ENCODE data around the gene PINK1. TPM values are rescaled to one million over a fixed set of nuclear protein-coding genes. Genes with fewer than 3 reads are reported as not detected.

Gene PINK1
- total and polyA plus RNA-seq, 2 donors (not counting 1 experiment from before 2014, with no cell fraction given), result 51.9 to 106 TPM

- no peak for DNase-seq (ENCODE audit: low read depth in 2 of 2)
- TF ChIP-seq EZH2 (IDR thresholded peaks at IDR 0.05; ENCODE audit: low read length, missing control alignments), result no peak
- TF ChIP-seq, protein P1, sequence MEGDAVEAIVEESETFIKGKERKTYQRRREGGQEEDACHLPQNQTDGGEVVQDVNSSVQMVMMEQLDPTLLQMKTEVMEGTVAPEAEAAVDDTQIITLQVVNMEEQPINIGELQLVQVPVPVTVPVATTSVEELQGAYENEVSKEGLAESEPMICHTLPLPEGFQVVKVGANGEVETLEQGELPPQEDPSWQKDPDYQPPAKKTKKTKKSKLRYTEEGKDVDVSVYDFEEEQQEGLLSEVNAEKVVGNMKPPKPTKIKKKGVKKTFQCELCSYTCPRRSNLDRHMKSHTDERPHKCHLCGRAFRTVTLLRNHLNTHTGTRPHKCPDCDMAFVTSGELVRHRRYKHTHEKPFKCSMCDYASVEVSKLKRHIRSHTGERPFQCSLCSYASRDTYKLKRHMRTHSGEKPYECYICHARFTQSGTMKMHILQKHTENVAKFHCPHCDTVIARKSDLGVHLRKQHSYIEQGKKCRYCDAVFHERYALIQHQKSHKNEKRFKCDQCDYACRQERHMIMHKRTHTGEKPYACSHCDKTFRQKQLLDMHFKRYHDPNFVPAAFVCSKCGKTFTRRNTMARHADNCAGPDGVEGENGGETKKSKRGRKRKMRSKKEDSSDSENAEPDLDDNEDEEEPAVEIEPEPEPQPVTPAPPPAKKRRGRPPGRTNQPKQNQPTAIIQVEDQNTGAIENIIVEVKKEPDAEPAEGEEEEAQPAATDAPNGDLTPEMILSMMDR (conservative IDR thresholded peaks at IDR 0.05 in 1 of 2, IDR thresholded peaks at IDR 0.05 in 1 of 2; ENCODE audit: low read depth in 1 of 2, low read length in 2 of 2), result no peak
- Histone ChIP-seq H4K20me1 (ENCODE audit: control insufficient read depth, extremely low read depth, insufficient read depth, low read length) (no peaks in the 10 kb centered on the region), H3K4me3 (replicated peaks in 1 of 4; ENCODE audit: control extremely low read depth in 1 of 4, insufficient read depth in 1 of 4, low read depth in 3 of 4, low read length in 4 of 4) (no peak overlapping the region), H3K36me3 (ENCODE audit: control insufficient read depth, insufficient read depth, low read length) (no peaks in the 10 kb centered on the region), H3K4me1 (ENCODE audit: control insufficient read depth, extremely low read depth, insufficient read depth, low read length) (no peaks in the 10 kb centered on the region), H2AFZ (ENCODE audit: low read length) (no peak overlapping the region), H3K79me2 (ENCODE audit: control insufficient read depth, insufficient read depth, low read length) (peaks cover under 1% of the 10 kb centered on the region), H3K4me2 (ENCODE audit: extremely low read depth, insufficient read depth, low read length) (no peak overlapping the region), H3K27ac (ENCODE audit: insufficient read depth, low read length) (no peak overlapping the region), H3K9ac (ENCODE audit: insufficient read depth, low read length) (no peak overlapping the region), H3K9me3 (ENCODE audit: control insufficient read depth, insufficient read depth, low read depth, low read length) (no peaks in the 10 kb centered on the region), H3K27me3 (ENCODE audit: control insufficient read depth, insufficient read depth, low read length) (no peaks in the 10 kb centered on the region)
Measured at GRCh38 chr1:20666146-20666545, 32.9 kb downstream of the PINK1 start.

- Histone ChIP-seq H3K36me3 (ENCODE audit: control insufficient read depth, insufficient read depth, low read length) (no peaks in the 10 kb centered on the region), H3K4me2 (ENCODE audit: extremely low read depth, insufficient read depth, low read length) (no peak overlapping the region), H2AFZ (ENCODE audit: low read length) (no peak overlapping the region), H3K9me3 (ENCODE audit: control insufficient read depth, insufficient read depth, low read depth, low read length) (no peaks in the 10 kb centered on the region), H3K79me2 (ENCODE audit: control insufficient read depth, insufficient read depth, low read length) (no peaks in the 10 kb centered on the region), H3K9ac (ENCODE audit: insufficient read depth, low read length) (no peak overlapping the region), H3K27ac (ENCODE audit: insufficient read depth, low read length) (no peak overlapping the region), H3K4me3 (replicated peaks in 1 of 4; ENCODE audit: control extremely low read depth in 1 of 4, insufficient read depth in 1 of 4, low read depth in 3 of 4, low read length in 4 of 4) (no peak overlapping the region), H4K20me1 (ENCODE audit: control insufficient read depth, extremely low read depth, insufficient read depth, low read length) (no peaks in the 10 kb centered on the region), H3K4me1 (ENCODE audit: control insufficient read depth, extremely low read depth, insufficient read depth, low read length) (no peaks in the 10 kb centered on the region), H3K27me3 (ENCODE audit: control insufficient read depth, insufficient read depth, low read length) (no peaks in the 10 kb centered on the region)
- DNase-seq (ENCODE audit: low read depth in 2 of 2), result peak in 1 of 2 donors; percentile 6
- TF ChIP-seq, protein P1 (conservative IDR thresholded peaks at IDR 0.05 in 1 of 2, IDR thresholded peaks at IDR 0.05 in 1 of 2; ENCODE audit: low read depth in 1 of 2, low read length in 2 of 2), result no peak
- no peak for TF ChIP-seq EZH2 (IDR thresholded peaks at IDR 0.05; ENCODE audit: low read length, missing control alignments)
Measured at GRCh38 chr1:20666804-20667203, 33.5 kb downstream of the PINK1 start.

GRCh38 chr1:20668581-20668980 is 35.3 kb downstream of the PINK1 start:
- H3K79me2 ChIP-seq (ENCODE audit: control insufficient read depth, insufficient read depth, low read length), result no peaks in the 10 kb centered on the region
- H3K4me1 ChIP-seq (ENCODE audit: control insufficient read depth, extremely low read depth, insufficient read depth, low read length), result no peaks in the 10 kb centered on the region
- H3K27me3 ChIP-seq (ENCODE audit: control insufficient read depth, insufficient read depth, low read length), result no peaks in the 10 kb centered on the region
- no peak overlapping the region for H2AFZ ChIP-seq (ENCODE audit: low read length)
- no peak overlapping the region for H3K4me2 ChIP-seq (ENCODE audit: extremely low read depth, insufficient read depth, low read length)
- no peaks in the 10 kb centered on the region for H3K36me3 ChIP-seq (ENCODE audit: control insufficient read depth, insufficient read depth, low read length)
- H3K4me3 ChIP-seq (replicated peaks in 1 of 4; ENCODE audit: control extremely low read depth in 1 of 4, insufficient read depth in 1 of 4, low read depth in 3 of 4, low read length in 4 of 4), result no peak overlapping the region
- H4K20me1 ChIP-seq (ENCODE audit: control insufficient read depth, extremely low read depth, insufficient read depth, low read length), result no peaks in the 10 kb centered on the region
- DNase-seq (ENCODE audit: low read depth in 2 of 2), result no peak
- no peak for TF ChIP-seq EZH2 (IDR thresholded peaks at IDR 0.05; ENCODE audit: low read length, missing control alignments)
- no peak overlapping the region for H3K27ac ChIP-seq (ENCODE audit: insufficient read depth, low read length)
- no peaks in the 10 kb centered on the region for H3K9me3 ChIP-seq (ENCODE audit: control insufficient read depth, insufficient read depth, low read depth, low read length)
- H3K9ac ChIP-seq (ENCODE audit: insufficient read depth, low read length), result no peak overlapping the region
